AG04450 (cell line): ENCODE data around the gene CFH. TPM values are rescaled to one million over a fixed set of nuclear protein-coding genes. Genes with fewer than 3 reads are reported as not detected.

Experiments used
- CTCF ChIA-PET: fragments of 300-600, 350-600 bp; formaldehyde crosslinking; extraction: SDS; loops from one replicate; lab custom pipeline; 2022; ENCODE audit warnings: antibody characterized with exemption, inconsistent platforms; lab: Charles Lee
- POLR2A ChIA-PET: fragments of 350-600 bp; formaldehyde crosslinking; extraction: SDS; loops from one replicate; lab custom pipeline; 2021; ENCODE audit warnings: antibody characterized with exemption, inconsistent platforms; lab: Yijun Ruan, JAX
- DNase-seq: peaks from one replicate; pipeline ENCODE4 v3.0.0-alpha.2; 2011; ENCODE audit warnings: low read depth, low spot score
- H3K27ac ChIP-seq: one replicate; pipeline ENCODE4 v1.5.1; 2012; ENCODE audit warnings: low read depth, low read length, control low read depth
- H3K27me3 ChIP-seq: one replicate; pipeline ENCODE4 v1.6.0; 2012; ENCODE audit warnings: low read length; ENCODE audit not compliant: control insufficient read depth, insufficient read depth
- H3K4me3 ChIP-seq: 2 replicates; pipeline ENCODE4 v1.5.1; 2011; ENCODE audit warnings: mild to moderate bottlenecking, low read depth, low read length, control low read depth
- H3K9me3 ChIP-seq: 2 replicates; pipeline ENCODE4 v1.5.1; 2012; ENCODE audit warnings: low read length; ENCODE audit not compliant: control insufficient read depth, insufficient read depth
- CTCF ChIP-seq: IDR thresholded peaks from 2 replicates; pipeline ENCODE4 v1.5.1; 2011; ENCODE audit warnings: low read depth, low read length, control low read depth, inconsistent platforms
- polyA plus RNA-seq: library from polyadenylated mRNA; depleted of rRNA; stranded (reverse); fragments of >200 nt; gene quantifications from 2 replicates; pipeline ENCODE4 v1.2.3, GENCODE V29; 2011

The CFH gene
- polyA plus RNA-seq, 1 experiment = 37.8 TPM

- POLR2A ChIA-PET = no interaction called here
- 0 out of 2 replicates have a peak, but pooled peaks cover 2% of the 10 kb centered on the region for H3K9me3 ChIP-seq
- H3K27me3 ChIP-seq = no peaks in the 10 kb centered on the region
- no peak for TF ChIP-seq CTCF
- H3K4me3 ChIP-seq = no peak overlapping the region
- H3K27ac ChIP-seq = no peak overlapping the region
- DNase-seq = no peak
- CTCF ChIA-PET = interaction anchor here (1.5 to 3.3 kb wide), 2 partner anchors 7 to 313 kb away, joined by 7 to 15 read pairs; no protein-coding TSS in a partner anchor
These were observed 17.2 kb downstream of the CFH start for GRCh38 chr1:196669051-196669450.

GRCh38 chr1:196669693-196670092 is 17.9 kb downstream of the CFH start:
- Histone ChIP-seq H3K4me3 (no peak overlapping the region), H3K27me3 (no peaks in the 10 kb centered on the region), H3K9me3 (0 out of 2 replicates have a peak, but pooled peaks cover 2% of the 10 kb centered on the region), H3K27ac (no peak overlapping the region)
- CTCF ChIA-PET = interaction anchor here (1.5 to 3.3 kb wide), 2 partner anchors 8 to 313 kb away, joined by 7 to 15 read pairs; no protein-coding TSS in a partner anchor
- POLR2A ChIA-PET = interaction anchor here (0.7 kb wide), 1 partner anchor 94 kb away, joined by 3 read pairs; no protein-coding TSS in a partner anchor
- no peak for DNase-seq
- TF ChIP-seq CTCF = no peak

GRCh38 chr1:196674908-196675307 is 23.1 kb downstream of the CFH start:
- DNase-seq = no peak
- no peak for TF ChIP-seq CTCF
- H3K27me3 ChIP-seq = no peaks in the 10 kb centered on the region
- ChIA-PET POLR2A (no interaction called here), CTCF (no interaction called here)
- H3K9me3 ChIP-seq = no peaks in the 10 kb centered on the region
- H3K27ac ChIP-seq = no peak overlapping the region
- H3K4me3 ChIP-seq = no peak overlapping the region

- no peak for TF ChIP-seq CTCF
- no peak overlapping the region for H3K27ac ChIP-seq
- ChIA-PET CTCF (interaction anchor here (0.6 kb wide), 1 partner anchor 17 kb away, joined by 3 read pairs; no protein-coding TSS in a partner anchor), POLR2A (no interaction called here)
- no peaks in the 10 kb centered on the region for H3K27me3 ChIP-seq
- no peak for DNase-seq
- H3K4me3 ChIP-seq = no peak overlapping the region
- H3K9me3 ChIP-seq = no peaks in the 10 kb centered on the region
These were observed 26.1 kb downstream of the CFH start for GRCh38 chr1:196677781-196678509.

- Histone ChIP-seq H3K27ac (no peak overlapping the region), H3K4me3 (no peak overlapping the region), H3K27me3 (no peaks in the 10 kb centered on the region), H3K9me3 (no peaks in the 10 kb centered on the region)
- no peak for TF ChIP-seq CTCF
- DNase-seq = peak; percentile 16
- CTCF ChIA-PET = no interaction called here
- POLR2A ChIA-PET = no interaction called here
These were observed 26.7 kb downstream of the CFH start for GRCh38 chr1:196678510-196678884.
